GM18519 (cell line): ENCODE data around the gene DIPK1A.

ENCODE experiments used
- ATAC-seq: cut with Tn5 transposase; IDR thresholded peaks from one replicate; pipeline ENCODE4 v1.9.1; 2021; ENCODE audit warnings: mild to moderate bottlenecking, moderate library complexity; ENCODE audit not compliant: unreplicated experiment, low FRiP score

DIPK1A gene

GRCh38 chr1:92961131-92961895 lies at the start of gene DIPK1A:
DIPK1A (minus strand) TSS chr1:92961462; CDS start chr1:92961429, 33 bp downstream.
- ATAC-seq = peak; percentile 26

DNA sequence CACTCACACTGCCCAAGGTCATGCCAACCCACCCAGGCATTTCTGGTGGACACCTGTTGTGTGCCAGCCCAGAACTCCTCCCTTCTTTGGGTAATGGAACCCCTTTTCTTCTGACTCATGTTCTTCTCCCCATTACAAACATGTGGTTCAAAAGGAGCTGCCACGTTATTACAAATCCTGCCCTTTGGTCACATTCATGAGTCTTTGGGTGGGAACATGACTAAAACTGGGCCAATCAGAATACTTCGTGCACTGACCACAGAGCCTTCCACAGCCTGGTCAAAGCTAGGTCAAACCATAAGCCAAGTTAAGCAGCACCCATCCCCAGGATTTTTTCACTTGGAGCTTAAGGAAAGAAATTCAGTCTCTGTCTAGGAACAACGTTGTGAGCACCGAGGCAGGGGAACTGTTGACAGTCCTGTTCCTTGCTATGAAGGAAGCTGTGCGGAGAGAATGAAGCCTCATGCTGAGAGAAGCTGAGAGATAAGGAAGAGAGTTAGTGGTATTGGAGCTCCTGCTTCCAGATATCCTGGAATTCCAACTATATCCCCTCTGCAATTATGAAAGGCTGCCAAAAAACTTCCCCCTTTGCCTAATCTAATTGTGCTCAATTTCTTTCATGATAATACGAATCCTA lies 46.8 kb upstream of the DIPK1A start:
- no peak for ATAC-seq

DNA sequence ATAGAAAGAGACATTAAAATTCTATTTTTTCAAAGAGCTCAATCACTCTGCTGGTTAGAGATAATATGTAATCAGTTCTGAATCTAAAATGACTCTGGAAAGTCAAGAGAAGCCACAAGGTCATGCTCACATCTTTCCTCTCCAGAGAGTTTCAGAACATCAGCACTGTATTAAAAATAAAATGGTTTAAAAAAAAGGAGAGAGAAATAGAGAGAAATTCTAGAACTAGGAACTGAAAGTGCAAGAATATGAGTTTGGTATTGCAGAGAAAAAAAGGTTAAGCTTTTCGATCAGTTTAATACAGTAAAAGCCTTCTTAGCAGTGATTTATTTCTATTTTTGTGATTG lies 44.0 kb upstream of the DIPK1A start:
- peak; percentile 51 for ATAC-seq

GRCh38 chr1:93004566-93005251 lies 43.4 kb upstream of the DIPK1A start:
- peak; percentile 13 for ATAC-seq

DNA sequence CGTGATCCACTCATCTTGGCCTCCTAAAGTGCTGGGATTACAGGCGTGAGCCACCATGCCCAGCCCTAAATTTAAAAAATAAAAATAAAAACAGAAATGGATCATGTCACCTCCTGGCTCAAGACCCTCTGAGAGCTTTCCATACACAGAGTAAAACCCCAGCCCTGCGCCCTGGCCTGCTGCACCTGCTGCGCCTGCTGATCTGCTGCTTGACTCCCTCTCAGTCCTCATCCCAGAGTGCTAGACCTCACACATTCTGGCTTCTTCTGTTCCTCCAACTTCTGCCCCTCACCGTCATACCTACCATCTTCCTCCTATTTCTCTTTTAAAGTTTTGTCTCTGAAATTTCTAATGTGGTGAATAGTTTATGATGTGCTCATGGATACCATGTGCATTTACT lies 42.7 kb upstream of the DIPK1A start:
- no peak for ATAC-seq

DNA sequence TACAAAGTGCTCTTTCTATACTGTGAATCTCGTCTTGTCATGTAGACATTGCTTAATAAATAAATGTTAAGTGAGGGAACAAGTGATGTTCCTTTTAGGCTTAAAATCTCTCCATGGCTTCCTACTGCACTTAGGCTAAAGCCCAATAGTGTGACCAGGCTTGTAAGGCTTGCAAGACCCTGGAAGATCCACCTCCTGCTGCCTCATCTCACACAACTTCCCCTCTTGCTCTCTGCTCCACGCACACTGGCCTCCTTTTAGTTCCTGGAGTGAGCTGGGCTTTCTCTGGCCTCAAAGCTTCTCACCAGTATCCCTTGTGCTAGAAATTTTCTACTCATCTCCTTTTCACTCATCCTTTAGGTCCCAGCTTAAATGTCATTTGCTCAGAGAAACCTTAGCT lies 41.5 kb upstream of the DIPK1A start:
- ATAC-seq = no peak

DNA sequence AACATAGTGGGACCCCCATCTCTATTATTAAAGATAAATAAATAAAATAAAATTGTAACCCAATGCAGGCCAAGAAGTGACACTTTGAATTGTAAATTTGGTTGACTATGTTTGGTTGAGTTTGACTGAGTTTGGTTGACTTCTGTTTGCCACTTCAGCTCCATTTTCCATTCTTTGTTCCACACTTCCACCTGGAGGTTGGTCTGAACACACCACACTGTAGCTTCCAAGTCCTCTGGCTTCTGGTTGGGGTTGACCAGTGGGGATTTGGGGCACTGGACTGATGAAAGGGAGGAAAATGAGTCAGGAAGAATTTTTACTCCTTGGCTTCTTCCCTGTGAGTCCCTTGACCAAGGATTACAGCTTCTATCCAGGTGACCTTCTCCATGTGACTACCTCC lies 40.6 kb upstream of the DIPK1A start:
- no peak for ATAC-seq

GRCh38 chr1:93000751-93001175 lies 39.5 kb upstream of the DIPK1A start:
- ATAC-seq = no peak

DNA sequence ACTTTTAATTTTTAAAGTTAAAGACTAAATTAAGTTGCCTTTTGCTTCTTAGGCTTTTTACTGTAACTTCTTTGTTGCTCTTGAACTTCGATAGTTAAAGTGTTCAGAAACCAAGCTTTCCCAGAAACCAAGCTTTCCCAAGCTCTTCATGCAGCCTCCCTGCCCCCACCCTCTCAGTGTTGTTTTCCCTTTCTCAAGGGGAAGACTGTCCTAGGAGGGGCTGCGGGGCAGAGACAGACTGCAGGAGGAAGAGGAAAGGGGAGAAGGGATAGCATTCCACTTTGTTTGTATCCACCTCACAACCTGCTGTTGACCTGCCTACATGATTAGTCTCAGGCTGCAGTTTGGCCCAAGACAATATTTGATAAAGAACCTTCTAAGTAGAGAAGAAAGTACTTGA lies 39.0 kb upstream of the DIPK1A start:
- ATAC-seq = no peak

DNA sequence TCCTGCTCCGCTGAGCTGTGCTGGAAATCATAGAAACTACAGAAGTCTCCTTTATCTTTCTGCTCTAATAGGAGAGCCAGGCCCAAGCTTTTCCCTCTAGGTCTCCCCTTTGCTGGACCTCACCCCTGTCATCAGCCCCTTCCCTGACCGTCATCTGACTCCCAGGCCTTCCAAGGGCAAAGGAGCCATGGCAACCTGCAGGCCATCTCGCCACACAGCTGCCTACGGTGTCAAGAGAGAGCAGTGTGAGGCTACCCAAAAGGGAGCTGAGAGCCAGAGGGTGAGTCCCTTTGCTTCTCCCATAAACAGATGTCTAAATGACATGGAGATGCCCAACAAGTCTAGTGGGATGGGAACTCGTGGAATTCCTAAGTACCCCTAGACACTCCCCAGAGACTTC lies 37.6 kb upstream of the DIPK1A start:
- ATAC-seq = no peak

DNA sequence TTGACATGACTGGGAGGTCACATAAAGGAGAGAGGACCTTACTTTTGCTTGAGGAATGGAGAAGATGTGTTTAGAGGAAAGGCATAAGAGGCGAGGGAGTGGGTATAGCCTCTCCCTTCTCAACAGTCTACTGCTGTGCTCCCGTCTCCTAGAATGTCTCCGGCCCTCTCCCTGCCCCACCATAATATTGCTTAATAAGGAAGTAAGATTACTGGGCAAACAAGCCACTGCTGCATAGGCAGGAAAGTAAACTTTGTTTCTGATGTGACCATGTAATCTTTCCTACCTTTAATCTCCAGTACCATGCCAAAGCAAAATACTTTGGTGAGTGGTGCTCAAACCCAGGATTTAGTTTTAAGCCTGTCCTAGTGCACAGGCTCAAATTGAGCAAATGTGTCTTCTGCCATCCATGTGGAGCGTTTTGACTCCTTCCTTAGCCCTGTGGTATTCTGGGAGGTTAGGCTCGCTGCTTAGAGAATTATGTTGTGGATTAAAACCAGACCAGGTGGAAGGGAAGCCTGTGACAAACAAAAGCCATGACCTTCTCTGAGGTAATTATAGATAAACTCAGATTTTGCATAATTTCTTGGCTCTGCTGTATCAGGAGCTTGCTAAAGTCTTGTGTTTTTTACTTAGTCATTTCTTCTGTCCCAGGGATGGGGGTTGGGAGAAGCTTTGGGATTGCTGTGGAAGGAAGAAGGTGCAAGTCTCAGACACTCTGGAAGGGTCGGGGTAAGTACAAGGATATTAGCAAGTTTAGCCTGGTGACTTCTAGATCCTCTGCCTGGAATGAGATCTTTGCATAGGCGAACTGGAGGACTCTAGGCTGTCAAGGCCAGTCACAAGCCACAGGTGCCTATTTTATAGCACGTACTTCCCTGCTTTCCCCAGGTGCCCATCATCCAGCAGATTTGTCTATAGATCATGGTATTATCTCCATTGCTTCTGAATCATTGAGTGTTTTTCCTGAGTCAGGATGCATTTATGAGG lies 34.5 kb upstream of the DIPK1A start:
- no peak for ATAC-seq

GRCh38 chr1:92994105-92994712 lies 32.9 kb upstream of the DIPK1A start:
- ATAC-seq = peak; percentile 76

GRCh38 chr1:92993581-92993980 lies 32.3 kb upstream of the DIPK1A start:
- ATAC-seq = no peak

- ATAC-seq = no peak
Observed at GRCh38 chr1:92992877-92993276, 31.6 kb upstream of the DIPK1A start.

- ATAC-seq = no peak
Observed at GRCh38 chr1:92992054-92992453, 30.8 kb upstream of the DIPK1A start.

- ATAC-seq = no peak
Observed at GRCh38 chr1:92990828-92991227, 29.6 kb upstream of the DIPK1A start.

DNA sequence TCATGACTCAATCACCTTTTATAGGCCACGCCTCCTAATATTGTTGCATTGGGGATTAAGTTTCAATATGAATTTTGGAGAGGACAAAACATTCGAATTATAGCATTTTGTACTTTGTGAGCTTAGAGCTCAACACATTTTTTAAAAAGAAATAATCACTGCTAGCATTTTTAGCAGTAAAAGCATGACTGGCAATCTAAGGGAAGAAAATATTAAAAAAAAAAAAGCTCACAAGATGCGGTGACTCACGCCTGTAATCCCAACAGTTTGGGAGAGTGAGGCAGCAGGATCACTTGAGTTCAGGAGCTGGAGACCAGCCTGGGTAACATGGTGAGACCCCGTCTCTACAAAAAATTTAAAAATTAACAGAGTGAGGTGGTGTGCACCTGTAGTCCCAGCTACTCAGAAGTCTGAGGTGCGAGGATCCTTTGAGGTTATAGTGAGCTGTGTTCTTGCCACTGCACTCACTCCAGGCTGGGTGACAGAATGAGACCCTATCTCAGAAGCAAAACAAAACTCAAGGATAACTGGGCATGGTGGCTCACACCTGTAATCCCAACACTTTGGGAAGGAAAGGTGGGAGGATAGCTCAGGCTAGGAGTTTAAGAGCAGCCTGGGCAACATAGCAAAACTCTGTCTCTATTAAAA lies 28.8 kb upstream of the DIPK1A start:
- no peak for ATAC-seq

DNA sequence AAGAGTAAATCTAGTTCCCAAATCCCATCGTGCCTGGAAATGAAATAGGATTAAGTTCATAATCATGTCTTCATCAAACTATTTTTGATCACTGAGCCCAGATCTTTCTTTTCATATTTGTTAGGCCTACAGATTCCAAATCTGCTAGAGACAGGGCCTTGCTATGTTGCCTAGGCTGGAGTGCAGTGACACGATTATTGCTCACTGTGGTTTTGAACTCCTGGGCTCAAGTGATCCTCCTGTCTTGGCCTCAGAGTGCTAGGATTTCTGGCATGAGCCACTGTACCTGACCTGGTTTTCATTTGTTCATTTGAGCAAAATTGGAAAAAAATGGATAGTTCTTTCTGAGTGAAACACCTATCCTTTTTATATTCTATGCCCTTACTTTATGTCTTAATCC lies 28.0 kb upstream of the DIPK1A start:
- ATAC-seq = no peak

- no peak for ATAC-seq
Observed at GRCh38 chr1:92987462-92987861, 26.2 kb upstream of the DIPK1A start.

GRCh38 chr1:92985101-92985500 lies 23.8 kb upstream of the DIPK1A start:
- ATAC-seq = no peak
